Naive thymus-derived CD4-positive, alpha-beta T cell (primary cell): ENCODE results near the gene KCNN3. TPM values are rescaled to one million over a fixed set of nuclear protein-coding genes. Genes with fewer than 3 reads are reported as not detected.
"Not testable (repeated sequence)": the region's sequence is repeated elsewhere in the genome, so short reads cannot be mapped to it uniquely, and the experiment has no call there.

Experiments
- ATAC-seq: fragments of 150-1000 bp; cut with Tn5 transposase; 2 replicates; pipeline ENCODE4 v1.10.0; 2021; ENCODE audit warnings: mild to moderate bottlenecking, moderate library complexity
- CTCF ChIA-PET: fragments of 350-600 bp; sonication (Branson Sonifier 250); formaldehyde crosslinking; loops from one replicate; lab custom pipeline; 2021; ENCODE audit warnings: antibody characterized with exemption; lab: Charles Lee
- POLR2A ChIA-PET: fragments of 350-600 bp; sonication (Branson Sonifier 250); formaldehyde crosslinking; loops from one replicate; lab custom pipeline; 2021; ENCODE audit warnings: antibody characterized with exemption, inconsistent platforms; lab: Charles Lee
- DNase-seq, 9 donors: peaks; one replicate each; pipeline versions ENCODE4 v3.0.0 to v3.0.0-alpha.2; 2020 to 2022; ENCODE audit warnings: mixed read lengths in 1 of 9
- H3K27ac ChIP-seq: one replicate; pipeline ENCODE4 v1.7.0; 2013; ENCODE audit warnings: mild to moderate bottlenecking, low read depth, low read length, moderate library complexity
- H3K27me3 ChIP-seq, 2 donors: one replicate each; pipeline ENCODE4 v1.7.0; 2013; ENCODE audit warnings: low read length in 2 of 2, mild to moderate bottlenecking in 2 of 2, moderate library complexity in 2 of 2; ENCODE audit not compliant: control insufficient read depth in 2 of 2, insufficient read depth in 2 of 2
- H3K36me3 ChIP-seq, 3 experiments: 1 replicate in 2 of 3; 2 replicates in 1 of 3; pipeline ENCODE4 v1.7.0; 2013; ENCODE audit warnings: low read length in 3 of 3, mild to moderate bottlenecking in 3 of 3, moderate library complexity in 1 of 3; ENCODE audit not compliant: insufficient read depth in 3 of 3, control insufficient read depth in 2 of 3
- H3K4me1 ChIP-seq, 2 donors: one replicate each; pipeline ENCODE4 v1.7.0; 2013; ENCODE audit warnings: low read length in 2 of 2, mild to moderate bottlenecking in 2 of 2, moderate library complexity in 1 of 2; ENCODE audit not compliant: control insufficient read depth in 2 of 2, insufficient read depth in 2 of 2
- H3K4me3 ChIP-seq: 2 replicates; pipeline ENCODE4 v1.7.0; 2013; ENCODE audit warnings: mild to moderate bottlenecking, low read length
- H3K9me3 ChIP-seq, 3 experiments: 1 replicate in 2 of 3; 2 replicates in 1 of 3; pipeline ENCODE4 v1.7.0; 2013; ENCODE audit warnings: low read length in 3 of 3; ENCODE audit not compliant: control insufficient read depth in 2 of 3
- H3K27ac Mint-ChIP-seq, 9 donors: one replicate each; pipeline ENCODE4 v1.8.0; 2020 to 2022; ENCODE audit warnings: mixed read lengths in 9 of 9, mild to moderate bottlenecking in 8 of 9, moderate library complexity in 5 of 9, inconsistent platforms in 2 of 9
- H3K27me3 Mint-ChIP-seq, 5 donors: one replicate each; pipeline ENCODE4 v1.8.0; 2021 to 2022; ENCODE audit warnings: mixed read lengths in 5 of 5, mild to moderate bottlenecking in 1 of 5
- H3K36me3 Mint-ChIP-seq, 5 donors: one replicate each; pipeline ENCODE4 v1.8.0; 2020 to 2022; ENCODE audit warnings: mixed read lengths in 5 of 5, mild to moderate bottlenecking in 3 of 5, inconsistent platforms in 1 of 5
- H3K4me1 Mint-ChIP-seq, 7 donors: one replicate each; pipeline ENCODE4 v1.8.0; 2020 to 2022; ENCODE audit warnings: mixed read lengths in 7 of 7, mild to moderate bottlenecking in 3 of 7, inconsistent platforms in 1 of 7
- H3K4me3 Mint-ChIP-seq, 10 donors: one replicate each; pipeline ENCODE4 v1.8.0; 2020 to 2022; ENCODE audit warnings: mild to moderate bottlenecking in 10 of 10, mixed read lengths in 10 of 10, moderate library complexity in 6 of 10, inconsistent platforms in 2 of 10
- H3K9me3 Mint-ChIP-seq, 11 donors: one replicate each; pipeline ENCODE4 v1.8.0; 2020 to 2022; ENCODE audit warnings: mixed read lengths in 11 of 11, mild to moderate bottlenecking in 4 of 11, inconsistent platforms in 1 of 11, moderate library complexity in 1 of 11
- intact Hi-C, 2 donors: fragments of 100-400 bp; cut with micrococcal nuclease; formaldehyde crosslinking; loops; one replicate each; pipeline ENCODE4 v1.15.1; 2023
- polyA plus RNA-seq, 2 donors: library from polyadenylated mRNA; unstranded; fragments of 300-500 nt; fragmentation: Illumina TruSeq; gene quantifications; one replicate each; pipeline ENCODE4 v1.2.3, GENCODE V29; 2021
- total RNA-seq, 6 experiments: library from RNA in 5 of 6; stranded (reverse) in 5 of 6; gene quantifications; 1 replicate in 5 of 6; 2 replicates in 1 of 6; pipeline ENCODE4 v1.2.3 and lab custom pipeline; 2021 to 2026

KCNN3 gene
- total and polyA plus RNA-seq, 7 experiments from 2014 or later: 0.05 to 0.29 (median 0.15) TPM; not detected in 3

GRCh38 chr1:154908129-154908528 is 38.0 kb upstream of the KCNN3 start:
- POLR2A ChIA-PET: not testable (repeated sequence)

GRCh38 chr1:154906621-154907081 is 36.6 kb upstream of the KCNN3 start:
- ATAC-seq: no peak
- Histone ChIP-seq H3K27me3 (no peaks in the 10 kb centered on the region), H3K9me3 (no peaks in the 10 kb centered on the region), H3K4me1 (no peaks in the 10 kb centered on the region), H3K4me3 (no peak overlapping the region), H3K27ac (no peak overlapping the region), H3K36me3 (no peaks in the 10 kb centered on the region)
- Mint-ChIP-seq H3K27me3 (peaks cover 0 to 6% (median 0%) of the 10 kb centered on the region in 5 donors), H3K27ac (no peak overlapping the region), H3K4me3 (no peak overlapping the region), H3K36me3 (peaks cover 0 to 4% (median 2%) of the 10 kb centered on the region in 5 donors), H3K4me1 (no peaks in the 10 kb centered on the region), H3K9me3 (no peaks in the 10 kb centered on the region)
- ChIA-PET CTCF (interaction anchor here (1.0 to 1.4 kb wide), 2 partner anchors 154 to 179 kb away, joined by 4 read pairs; no protein-coding TSS in a partner anchor), POLR2A (interaction anchor here (1.1 kb wide), 1 partner anchor 153 kb away, joined by 3 read pairs; no protein-coding TSS in a partner anchor)
- DNase-seq: no peak
- intact Hi-C loops: no loop called here

More at GRCh38 chr1:154908129-154908528, 38.0 kb upstream of the KCNN3 start:
- H3K27ac Mint-ChIP-seq, H3K27me3 ChIP-seq, H3K27me3 Mint-ChIP-seq, ATAC-seq, H3K36me3 Mint-ChIP-seq, H3K4me1 ChIP-seq, H3K9me3 ChIP-seq, H3K36me3 ChIP-seq, DNase-seq, H3K9me3 Mint-ChIP-seq, H3K4me3 ChIP-seq, H3K27ac ChIP-seq, H3K4me3 Mint-ChIP-seq, intact Hi-C loops, H3K4me1 Mint-ChIP-seq: not testable (repeated sequence)
- CTCF ChIA-PET: interaction anchor here (0.6 kb wide), 1 partner anchor 22 kb away, joined by 3 read pairs; no protein-coding TSS in a partner anchor

DNA sequence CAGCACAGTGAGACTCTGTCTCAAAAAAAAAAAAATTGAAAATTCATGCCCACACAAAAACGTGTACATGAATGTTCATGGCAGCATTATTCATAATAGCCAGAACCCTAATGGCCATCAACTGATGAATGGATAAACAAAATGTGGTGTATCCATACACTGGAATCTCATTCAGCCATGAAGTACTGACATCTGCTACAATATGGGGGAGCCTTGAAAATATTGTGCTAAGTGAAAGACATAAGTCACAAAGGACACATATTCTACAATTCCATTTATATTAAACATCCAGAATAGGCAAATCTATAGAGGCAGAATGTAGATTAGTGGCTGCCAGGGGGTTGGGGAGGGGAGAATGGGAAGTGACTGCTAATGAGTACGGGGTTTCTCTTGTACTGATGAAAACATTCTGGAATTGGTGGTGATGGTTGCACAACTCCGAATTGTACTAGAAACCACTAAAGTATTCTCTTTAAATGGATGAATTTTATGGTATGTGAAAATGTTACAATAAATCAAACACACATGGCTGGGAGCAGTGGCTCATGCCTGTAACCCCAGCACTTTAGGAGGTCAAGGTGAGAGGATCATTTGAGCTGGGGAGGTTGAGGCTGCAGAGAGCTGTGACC is 33.0 kb upstream of the KCNN3 start:
- ChIA-PET POLR2A (no interaction called here), CTCF (no interaction called here)
- Mint-ChIP-seq H3K9me3 (no peaks in the 10 kb centered on the region), H3K36me3 (peaks cover 0 to 3% (median 0%) of the 10 kb centered on the region in 5 donors), H3K4me1 (peaks cover 0 to 5% (median 0%) of the 10 kb centered on the region in 7 donors), H3K27me3 (peaks cover 0 to 3% (median 0%) of the 10 kb centered on the region in 5 donors), H3K27ac (no peak overlapping the region), H3K4me3 (no peak overlapping the region)
- no peaks in the 10 kb centered on the region for H3K9me3 ChIP-seq
- no peaks in the 10 kb centered on the region for H3K27me3 ChIP-seq
- no peak overlapping the region for H3K4me3 ChIP-seq
- no peak overlapping the region for H3K27ac ChIP-seq
- ATAC-seq (no peak), DNase-seq (no peak)
- no peaks in the 10 kb centered on the region for H3K4me1 ChIP-seq
- intact Hi-C loops: no loop called here
- H3K36me3 ChIP-seq: no peaks in the 10 kb centered on the region

DNA sequence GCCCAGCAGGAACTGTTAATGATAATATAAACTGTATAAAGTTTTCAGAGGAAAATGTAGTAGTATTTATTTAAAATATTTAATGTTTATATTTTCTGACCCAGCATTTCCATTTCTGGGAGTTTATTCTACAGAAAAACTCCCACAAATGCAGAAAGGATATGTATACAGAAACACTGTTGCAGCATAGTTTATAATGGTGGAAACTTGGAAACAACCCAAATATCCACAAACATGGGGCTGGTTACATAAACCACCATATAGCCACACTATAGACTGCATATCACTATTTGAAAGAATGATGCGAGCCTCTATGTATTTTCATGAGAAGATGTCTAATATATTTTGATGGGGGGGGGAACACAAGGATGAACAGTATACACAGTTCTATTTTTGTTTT is 31.5 kb upstream of the KCNN3 start:
- Histone ChIP-seq H3K9me3 (no peaks in the 10 kb centered on the region), H3K4me3 (no peak overlapping the region), H3K27ac (no peak overlapping the region), H3K36me3 (no peaks in the 10 kb centered on the region), H3K4me1 (no peaks in the 10 kb centered on the region), H3K27me3 (no peaks in the 10 kb centered on the region)
- peaks cover 0 to 5% (median 0%) of the 10 kb centered on the region in 7 donors for H3K4me1 Mint-ChIP-seq
- no peaks in the 10 kb centered on the region for H3K9me3 Mint-ChIP-seq
- intact Hi-C loops: no loop called here
- DNase-seq: no peak
- POLR2A ChIA-PET: no interaction called here
- H3K27me3 Mint-ChIP-seq: peaks cover 0 to 4% (median 0%) of the 10 kb centered on the region in 5 donors
- no peak overlapping the region for H3K4me3 Mint-ChIP-seq
- peaks cover 0 to 3% (median 0%) of the 10 kb centered on the region in 5 donors for H3K36me3 Mint-ChIP-seq
- H3K27ac Mint-ChIP-seq: no peak overlapping the region
- CTCF ChIA-PET: no interaction called here
- ATAC-seq: no peak

DNA sequence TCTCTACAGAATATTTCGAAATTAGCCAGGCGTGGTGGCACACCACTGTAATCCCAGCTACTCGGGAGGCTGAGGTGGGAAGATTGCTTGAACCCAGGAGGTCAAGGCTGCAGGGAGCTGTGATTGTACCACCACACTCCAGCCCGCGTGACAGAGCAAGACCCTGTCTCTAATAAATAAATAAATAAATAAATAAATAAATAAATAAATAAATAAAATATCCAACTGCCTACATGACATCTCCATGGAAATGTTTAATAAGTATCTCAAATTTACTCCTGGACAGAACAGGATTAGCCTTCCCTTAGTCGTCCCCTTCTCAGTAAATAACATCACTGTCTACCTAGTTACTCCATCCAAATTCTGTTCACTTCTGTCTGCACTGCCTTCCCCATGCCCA is 29.0 kb upstream of the KCNN3 start:
- Mint-ChIP-seq H3K27me3 (peaks cover 0 to 9% (median 3%) of the 10 kb centered on the region in 5 donors), H3K9me3 (no peaks in the 10 kb centered on the region), H3K4me1 (peaks cover 0 to 5% (median 0%) of the 10 kb centered on the region in 7 donors), H3K27ac (no peak overlapping the region), H3K36me3 (peaks cover 0 to 3% (median 0%) of the 10 kb centered on the region in 5 donors), H3K4me3 (peak overlapping the region in 1 of 10 donors; percentile 3)
- DNase-seq (no peak), ATAC-seq (no peak)
- POLR2A ChIA-PET: no interaction called here
- no peaks in the 10 kb centered on the region for H3K27me3 ChIP-seq
- intact Hi-C loops: no loop called here
- CTCF ChIA-PET: no interaction called here
- H3K27ac ChIP-seq: no peak overlapping the region
- no peaks in the 10 kb centered on the region for H3K9me3 ChIP-seq
- no peaks in the 10 kb centered on the region for H3K36me3 ChIP-seq
- no peak overlapping the region for H3K4me3 ChIP-seq
- no peaks in the 10 kb centered on the region for H3K4me1 ChIP-seq

DNA sequence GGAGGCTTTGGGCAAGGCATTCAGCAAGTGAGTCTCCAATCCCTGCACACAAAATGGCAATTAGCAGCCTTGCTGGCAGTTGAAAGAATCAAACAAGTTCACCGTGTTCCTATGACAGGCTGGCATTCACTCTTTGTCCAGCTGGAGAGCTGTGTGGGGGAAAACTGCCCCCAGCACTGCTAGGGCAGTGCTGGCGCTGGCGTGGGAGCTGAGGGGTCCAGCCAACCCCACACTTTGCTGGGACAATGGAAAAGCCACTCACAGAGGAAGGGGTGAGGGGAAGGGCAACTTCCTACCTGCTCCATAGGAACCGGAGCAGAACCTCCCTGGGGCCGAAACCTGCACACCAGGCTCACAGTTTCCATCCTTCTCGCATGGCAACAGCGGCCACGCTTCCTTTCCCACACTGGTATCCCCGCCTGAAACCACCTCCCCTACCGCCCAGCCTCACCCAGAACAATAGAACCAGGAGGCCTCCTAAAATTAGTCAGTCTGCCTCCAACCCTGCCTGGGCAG is 26.7 kb upstream of the KCNN3 start:
- Mint-ChIP-seq H3K36me3 (peaks cover 0 to 3% (median 0%) of the 10 kb centered on the region in 5 donors), H3K4me1 (peaks cover 0 to 5% (median 0%) of the 10 kb centered on the region in 7 donors)
- CTCF ChIA-PET: interaction anchor here (1.1 kb wide), 1 partner anchor 16 kb away, joined by 3 read pairs; no protein-coding TSS in a partner anchor

More for the DNA sequence above, 26.7 kb upstream of the KCNN3 start:
- H3K9me3 Mint-ChIP-seq: no peaks in the 10 kb centered on the region
- Histone ChIP-seq H3K4me1 (no peaks in the 10 kb centered on the region), H3K27me3 (no peaks in the 10 kb centered on the region), H3K4me3 (no peak overlapping the region), H3K9me3 (no peaks in the 10 kb centered on the region), H3K36me3 (no peaks in the 10 kb centered on the region), H3K27ac (no peak overlapping the region)
- intact Hi-C loops: no loop called here
- H3K4me3 Mint-ChIP-seq: no peak overlapping the region
- POLR2A ChIA-PET: no interaction called here
- DNase-seq (no peak), ATAC-seq (no peak)
- H3K27ac Mint-ChIP-seq: no peak overlapping the region
- H3K27me3 Mint-ChIP-seq: peaks cover 0 to 22% (median 3%) of the 10 kb centered on the region in 5 donors
